Measurements from ENCODE around the gene SNX20.

GRCh38 chr16:50711862-50712559 lies 30.9 kb upstream of the SNX20 start:
- TF ChIP-seq CTCF (IDR thresholded peaks at IDR 0.05) (no peak), POLR2A (IDR thresholded peaks at IDR 0.05) (no peak)
